HepG2 (cell line): ENCODE results near the gene APPBP2.
"Not testable (repeated sequence)": the region's sequence is repeated elsewhere in the genome, so short reads cannot be mapped to it uniquely, and the experiment has no call there.

Experiments
- FOSL1 ChIP-seq: sonication (generic); formaldehyde crosslinking; IDR thresholded peaks from 2 replicates; pipeline ENCODE4 v1.9.0; 2021; ENCODE audit warnings: missing genetic modification reagents, borderline replicate concordance
- GABPA ChIP-seq, 2 experiments: IDR thresholded peaks; 2 replicates each; pipeline ENCODE4 v1.6.1; 2011 to 2016; ENCODE audit warnings: low read depth in 2 of 2, low read length in 1 of 2, missing biosample characterization in 1 of 2, missing genetic modification characterization in 1 of 2
- POLR2A ChIP-seq, 2 experiments: IDR thresholded peaks; 2 replicates each; pipeline ENCODE4 v1.6.1; 2011; ENCODE audit warnings: low read depth in 2 of 2, low read length in 2 of 2, mild to moderate bottlenecking in 1 of 2, moderate library complexity in 1 of 2; ENCODE audit not compliant: insufficient read depth in 1 of 2
- TEAD2 ChIP-seq: sonication (generic); formaldehyde crosslinking; IDR thresholded peaks from 2 replicates; pipeline ENCODE4 v1.9.0; 2021; ENCODE audit warnings: missing genetic modification reagents
- ZNF136 ChIP-seq: sonication (generic); formaldehyde crosslinking; IDR thresholded peaks from 2 replicates; pipeline ENCODE4 v1.8.1; 2022; ENCODE audit warnings: low read depth, mild to moderate bottlenecking, moderate library complexity, missing genetic modification reagents
- ZNF556 ChIP-seq: sonication (generic); formaldehyde crosslinking; IDR thresholded peaks from 2 replicates; pipeline ENCODE4 v1.4.0; 2020; ENCODE audit warnings: mild to moderate bottlenecking, missing genetic modification reagents, borderline replicate concordance

- TF ChIP-seq ZNF556 (CRISPR knock-in tag); ZNF136 (CRISPR knock-in tag); TEAD2 (CRISPR knock-in tag); GABPA (IDR thresholded peaks at IDR 0.05; ENCODE audit: low read depth, low read length); GABPA (CRISPR knock-in tag; IDR thresholded peaks at IDR 0.05; ENCODE audit: low read depth); FOSL1; POLR2A (IDR thresholded peaks at IDR 0.05; ENCODE audit: insufficient read depth in 1 of 2, low read depth in 2 of 2, low read length in 2 of 2): not testable (repeated sequence)
These were observed 26.2 kb upstream of the APPBP2 start for GRCh38 chr17:60552255-60552654.
